Measurements from ENCODE around the gene DTD1. TPM values are rescaled to one million over a fixed set of nuclear protein-coding genes. Genes with fewer than 3 reads are reported as not detected.

DTD1 gene
- polyA plus RNA-seq, 1 of the 3 experiments (the other 2 are of a cell fraction): 81.1 TPM

DNA sequence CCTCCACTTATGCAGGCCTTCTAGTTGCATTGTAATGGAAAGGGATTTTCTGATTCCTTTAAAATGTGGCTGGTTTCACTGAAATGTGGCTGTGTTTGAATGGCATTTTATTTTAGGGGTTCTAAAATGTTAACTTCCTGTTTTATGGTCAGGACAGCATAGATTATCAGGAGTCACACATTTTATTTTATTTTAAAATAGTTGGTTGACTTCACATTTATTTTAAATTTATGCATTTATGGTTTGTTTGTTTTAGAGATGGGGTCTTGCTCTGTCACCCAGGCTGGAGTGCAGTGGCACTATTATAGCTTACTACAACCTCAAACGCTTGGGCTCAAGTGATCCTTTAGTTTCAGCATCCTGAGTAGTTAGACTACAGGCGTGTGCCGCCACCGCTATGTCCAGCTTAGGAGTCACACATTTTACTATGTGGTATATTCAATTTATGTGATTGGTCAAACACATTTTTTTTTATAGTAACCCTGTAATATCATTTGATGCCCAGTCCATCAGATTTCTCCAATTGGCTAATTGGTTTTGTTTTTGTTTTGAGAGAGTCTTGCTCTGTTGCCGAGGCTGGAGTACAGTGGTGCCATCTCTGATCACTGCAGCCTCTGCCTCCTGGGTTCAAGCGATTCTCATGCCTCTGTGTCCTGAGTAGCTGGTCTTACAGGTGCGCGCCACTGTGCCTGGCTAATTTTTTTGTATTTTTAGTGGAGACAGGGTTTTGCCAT, 2.3 kb downstream of the DTD1 start:
- H3K9me3 ChIP-seq: no peaks in the 10 kb centered on the region
- H3K27me3 ChIP-seq (ENCODE audit: insufficient read depth): no peaks in the 10 kb centered on the region
- peak overlapping the region; percentile 80; the same call in 1 of the 2 replicates for H3K4me2 ChIP-seq
- H3F3A ChIP-seq (replicated peaks; ENCODE audit: insufficient read depth): peaks cover 4% of the 10 kb centered on the region
- no peaks in the 10 kb centered on the region for H3K9me2 ChIP-seq
- WGBS (ENCODE audit: low lambda C conversion rate): 93% methylated on average over 8 of the region's 8 CpGs
- no peak overlapping the region for H3K9ac ChIP-seq
- H4K20me1 ChIP-seq (ENCODE audit: insufficient read depth): no peaks in the 10 kb centered on the region
- no peak overlapping the region for H3K4me3 ChIP-seq (ENCODE audit: low read depth in 2 of 2, low read length in 1 of 2)
- CTCF ChIA-PET: interaction anchor here (0.6 to 2.2 kb wide), 5 partner anchors 9 to 548 kb away, joined by 3 to 6 read pairs (median 3); no protein-coding TSS in a partner anchor
- no peaks in the 10 kb centered on the region for H3K36me3 ChIP-seq (replicated peaks in 1 of 2; ENCODE audit: control insufficient read depth in 1 of 2, insufficient read depth in 2 of 2, low read length in 1 of 2)
- peaks cover 49% of the 10 kb centered on the region for H3K79me2 ChIP-seq (ENCODE audit: insufficient read depth)
- POLR2A ChIA-PET: no interaction called here
- no peak overlapping the region for H3K27ac ChIP-seq (ENCODE audit: low read depth in 2 of 2, low read length in 1 of 2)
- H2AFZ ChIP-seq (ENCODE audit: low read depth): no peak overlapping the region
- DNase-seq: no peak
- no peaks in the 10 kb centered on the region; a peak in 3 of 4 replicates for H3K4me1 ChIP-seq (ENCODE audit: control insufficient read depth in 1 of 2, insufficient read depth in 2 of 2, low read depth in 1 of 2, low read length in 1 of 2)
- TF ChIP-seq, protein P1, sequence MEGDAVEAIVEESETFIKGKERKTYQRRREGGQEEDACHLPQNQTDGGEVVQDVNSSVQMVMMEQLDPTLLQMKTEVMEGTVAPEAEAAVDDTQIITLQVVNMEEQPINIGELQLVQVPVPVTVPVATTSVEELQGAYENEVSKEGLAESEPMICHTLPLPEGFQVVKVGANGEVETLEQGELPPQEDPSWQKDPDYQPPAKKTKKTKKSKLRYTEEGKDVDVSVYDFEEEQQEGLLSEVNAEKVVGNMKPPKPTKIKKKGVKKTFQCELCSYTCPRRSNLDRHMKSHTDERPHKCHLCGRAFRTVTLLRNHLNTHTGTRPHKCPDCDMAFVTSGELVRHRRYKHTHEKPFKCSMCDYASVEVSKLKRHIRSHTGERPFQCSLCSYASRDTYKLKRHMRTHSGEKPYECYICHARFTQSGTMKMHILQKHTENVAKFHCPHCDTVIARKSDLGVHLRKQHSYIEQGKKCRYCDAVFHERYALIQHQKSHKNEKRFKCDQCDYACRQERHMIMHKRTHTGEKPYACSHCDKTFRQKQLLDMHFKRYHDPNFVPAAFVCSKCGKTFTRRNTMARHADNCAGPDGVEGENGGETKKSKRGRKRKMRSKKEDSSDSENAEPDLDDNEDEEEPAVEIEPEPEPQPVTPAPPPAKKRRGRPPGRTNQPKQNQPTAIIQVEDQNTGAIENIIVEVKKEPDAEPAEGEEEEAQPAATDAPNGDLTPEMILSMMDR (IDR thresholded peaks at IDR 0.05): no peak
- TF ChIP-seq RFX5 (IDR thresholded peaks at IDR 0.05; ENCODE audit: low read length) (peak; percentile 65; the same call in 1 of the 2 replicates), YY1 (IDR thresholded peaks at IDR 0.05; ENCODE audit: low read depth) (no peak)

DNA sequence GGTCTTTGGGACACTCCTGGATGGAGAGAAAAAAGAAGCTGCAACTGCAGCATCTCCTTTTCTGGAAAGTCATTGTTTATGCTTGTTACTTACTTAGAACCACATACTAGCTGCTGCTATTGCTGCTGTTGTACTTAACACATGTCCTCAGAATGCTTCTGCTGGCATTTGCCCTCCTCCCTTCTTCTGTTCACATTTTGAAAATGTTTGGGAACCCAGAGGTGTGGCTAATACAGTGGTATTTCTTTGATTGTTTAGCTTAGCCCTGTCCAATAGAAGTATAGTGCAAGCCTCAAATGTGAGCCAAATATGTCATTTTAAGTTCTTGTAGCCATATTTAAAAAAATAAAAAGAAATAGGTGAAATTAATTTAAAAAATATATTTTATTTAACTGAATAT, 8.4 kb downstream of the DTD1 start:
- Histone ChIP-seq H3K36me3 (replicated peaks in 1 of 2; ENCODE audit: control insufficient read depth in 1 of 2, insufficient read depth in 2 of 2, low read length in 1 of 2) (peaks cover 19 to 38% of the 10 kb centered on the region in 2 experiments), H3K79me2 (ENCODE audit: insufficient read depth) (peaks cover 32% of the 10 kb centered on the region), H3K9ac (no peak overlapping the region), H3K27ac (ENCODE audit: low read depth in 2 of 2, low read length in 1 of 2) (no peak overlapping the region), H3K4me2 (no peak overlapping the region), H2AFZ (ENCODE audit: low read depth) (no peak overlapping the region), H3K9me2 (no peaks in the 10 kb centered on the region), H3K9me3 (no peaks in the 10 kb centered on the region), H3K27me3 (ENCODE audit: insufficient read depth) (no peaks in the 10 kb centered on the region), H3F3A (replicated peaks; ENCODE audit: insufficient read depth) (peaks cover 2% of the 10 kb centered on the region), H4K20me1 (ENCODE audit: insufficient read depth) (no peaks in the 10 kb centered on the region), H3K4me1 (ENCODE audit: control insufficient read depth in 1 of 2, insufficient read depth in 2 of 2, low read depth in 1 of 2, low read length in 1 of 2) (no peaks in the 10 kb centered on the region), H3K4me3 (ENCODE audit: low read depth in 2 of 2, low read length in 1 of 2) (no peak overlapping the region)
- TF ChIP-seq MEF2A (IDR thresholded peaks at IDR 0.05; ENCODE audit: borderline replicate concordance, low read depth) (no peak), GATA2 (CRISPR knock-in tag; IDR thresholded peaks at IDR 0.05) (no peak), RAD21 (IDR thresholded peaks at IDR 0.05; ENCODE audit: low read length) (no peak), EZH2phosphoT487 (IDR thresholded peaks at IDR 0.05; ENCODE audit: borderline replicate concordance, low read depth) (no peak), RFX5 (IDR thresholded peaks at IDR 0.05; ENCODE audit: low read length) (no peak), NRF1 (IDR thresholded peaks at IDR 0.05; ENCODE audit: low read depth, low read length) (no peak), JUND (IDR thresholded peaks at IDR 0.05) (no peak), MXI1 (IDR thresholded peaks at IDR 0.05; ENCODE audit: low read depth, low read length) (no peak), TAF1 (IDR thresholded peaks at IDR 0.05; ENCODE audit: borderline replicate concordance, low read depth, low read length) (no peak), CHD2 (IDR thresholded peaks at IDR 0.05; ENCODE audit: low read length, partially characterized antibody) (no peak), TCF12 (IDR thresholded peaks at IDR 0.05) (no peak)
- TF ChIP-seq, protein P2, sequence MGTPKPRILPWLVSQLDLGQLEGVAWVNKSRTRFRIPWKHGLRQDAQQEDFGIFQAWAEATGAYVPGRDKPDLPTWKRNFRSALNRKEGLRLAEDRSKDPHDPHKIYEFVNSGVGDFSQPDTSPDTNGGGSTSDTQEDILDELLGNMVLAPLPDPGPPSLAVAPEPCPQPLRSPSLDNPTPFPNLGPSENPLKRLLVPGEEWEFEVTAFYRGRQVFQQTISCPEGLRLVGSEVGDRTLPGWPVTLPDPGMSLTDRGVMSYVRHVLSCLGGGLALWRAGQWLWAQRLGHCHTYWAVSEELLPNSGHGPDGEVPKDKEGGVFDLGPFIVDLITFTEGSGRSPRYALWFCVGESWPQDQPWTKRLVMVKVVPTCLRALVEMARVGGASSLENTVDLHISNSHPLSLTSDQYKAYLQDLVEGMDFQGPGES (IDR thresholded peaks at IDR 0.05; ENCODE audit: low read depth, low read length): no peak
- ChIA-PET CTCF (no interaction called here), POLR2A (no interaction called here)
- no peak for DNase-seq
